ENCODE results near the gene ST3GAL4. TPM values are rescaled to one million over a fixed set of nuclear protein-coding genes. Genes with fewer than 3 reads are reported as not detected.
A peak's percentile ranks its signal among the peaks of the same experiment; 100 is the strongest.

ST3GAL4 gene
- total and polyA plus RNA-seq, 5 experiments from 2014 or later = 1.1 to 6.6 (median 2.1) TPM

DNA sequence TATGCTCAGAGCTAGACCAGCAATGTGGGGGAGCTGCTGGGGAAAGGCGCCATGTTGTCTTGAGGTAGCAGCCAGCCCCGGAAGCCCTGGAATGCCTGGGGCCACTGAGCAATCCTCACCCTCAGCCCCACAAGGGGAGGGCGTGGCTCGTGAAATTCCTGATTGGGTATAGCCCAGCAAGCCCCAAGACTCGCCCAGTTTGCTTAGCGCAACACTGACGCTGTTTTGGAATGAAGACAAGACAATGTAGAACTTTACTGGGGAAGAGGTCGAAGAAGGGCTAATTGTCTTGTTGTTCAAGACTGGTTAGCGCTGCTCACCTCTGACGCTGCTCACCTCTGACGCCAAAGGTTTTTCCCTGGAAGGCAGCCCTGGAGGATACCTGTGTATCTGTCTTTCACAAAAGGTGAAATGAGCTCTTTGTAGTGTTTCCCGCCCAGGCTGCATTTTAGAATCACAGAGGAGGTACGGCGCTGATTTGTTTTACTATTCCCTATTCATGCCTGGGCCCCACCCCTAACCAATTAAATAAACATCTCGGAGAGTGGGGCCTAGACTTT lies 47.6 kb downstream of the ST3GAL4 start:
- no peak for ATAC-seq
- POLR2A ChIA-PET = no interaction called here
- H3K4me1 Mint-ChIP-seq = peaks cover 0 to 2% (median 0%) of the 10 kb centered on the region in 4 donors
- DNase-seq = no peak
- H3K27me3 Mint-ChIP-seq = no peaks in the 10 kb centered on the region
- no peak overlapping the region for H3K4me3 Mint-ChIP-seq
- no peaks in the 10 kb centered on the region for H3K36me3 Mint-ChIP-seq
- H3K27ac Mint-ChIP-seq = no peak overlapping the region
- H3K9me3 Mint-ChIP-seq = no peaks in the 10 kb centered on the region

DNA sequence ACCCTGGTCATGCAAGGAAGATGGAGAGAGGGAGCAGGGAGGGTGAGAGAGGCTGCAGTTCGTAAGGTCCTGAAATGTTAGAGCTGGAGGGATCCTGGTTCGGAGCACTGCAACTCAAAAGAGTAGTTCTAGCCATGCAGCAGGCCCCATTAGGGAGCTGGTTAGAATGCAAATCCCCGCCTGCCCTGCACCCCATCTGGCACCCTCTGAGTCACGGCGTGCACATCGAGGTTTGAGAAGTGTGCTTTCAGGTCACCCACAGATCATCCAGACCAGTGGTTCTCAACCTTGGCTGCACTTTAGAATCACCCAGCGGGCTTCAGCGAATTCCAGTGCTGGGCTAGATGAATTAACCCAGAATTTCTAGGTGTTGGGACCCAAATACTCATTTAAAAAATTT lies 48.2 kb downstream of the ST3GAL4 start:
- DNase-seq (no peak), ATAC-seq (no peak)
- Mint-ChIP-seq H3K4me1 (peaks cover 0 to 2% (median 0%) of the 10 kb centered on the region in 4 donors), H3K27ac (no peak overlapping the region), H3K36me3 (no peaks in the 10 kb centered on the region), H3K4me3 (no peak overlapping the region), H3K27me3 (no peaks in the 10 kb centered on the region), H3K9me3 (no peaks in the 10 kb centered on the region)
- POLR2A ChIA-PET = no interaction called here

DNA sequence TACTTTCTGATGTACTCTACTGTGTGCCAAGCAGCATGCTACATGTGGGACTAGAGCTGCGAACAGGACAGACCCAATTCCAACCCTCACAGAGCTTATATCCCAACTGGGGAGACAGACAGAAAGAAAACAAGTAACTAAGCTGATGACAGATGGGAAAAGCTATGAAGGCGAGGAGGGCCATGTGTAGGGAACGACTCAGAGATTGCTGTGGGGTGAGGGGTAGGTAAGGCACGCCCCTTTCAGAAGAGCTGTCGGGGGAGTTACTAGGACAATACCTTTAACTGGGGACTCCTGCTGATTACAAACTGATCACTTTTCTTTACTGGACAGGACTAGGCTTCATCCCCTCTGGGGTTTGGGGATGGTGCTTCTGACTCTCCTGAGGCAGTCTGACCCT lies 48.9 kb downstream of the ST3GAL4 start:
- no peak overlapping the region for H3K27ac Mint-ChIP-seq

DNA sequence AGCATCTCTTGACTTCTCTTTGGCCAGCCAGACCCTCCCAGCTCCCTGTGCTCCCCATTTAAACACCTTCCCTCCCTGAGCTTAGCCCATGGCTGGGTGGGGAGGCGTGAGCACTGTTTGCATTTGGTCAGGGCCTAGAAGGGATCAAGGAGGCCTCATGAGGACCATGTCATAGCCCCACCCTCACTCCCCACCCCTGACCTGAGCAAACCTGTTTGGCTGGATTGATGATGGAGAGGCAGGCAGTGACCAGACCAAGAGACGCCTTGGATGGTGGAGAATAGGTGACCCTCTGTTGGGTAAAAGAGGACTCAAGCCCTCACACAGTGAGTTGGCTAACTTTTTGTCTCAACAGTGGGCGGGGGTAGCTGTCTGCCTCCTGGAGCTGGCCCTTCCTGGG lies 49.9 kb downstream of the ST3GAL4 start:
- ATAC-seq (no peak), DNase-seq (no peak)
- H3K27me3 Mint-ChIP-seq = no peaks in the 10 kb centered on the region
- peaks cover 0 to 4% (median 0%) of the 10 kb centered on the region in 3 donors for H3K36me3 Mint-ChIP-seq
- POLR2A ChIA-PET = no interaction called here
- H3K4me3 Mint-ChIP-seq = no peak overlapping the region
- H3K9me3 Mint-ChIP-seq = no peaks in the 10 kb centered on the region
- no peak overlapping the region for H3K27ac Mint-ChIP-seq
- H3K4me1 Mint-ChIP-seq = peaks cover 0 to 2% (median 0%) of the 10 kb centered on the region in 4 donors

More for the DNA sequence above, 48.9 kb downstream of the ST3GAL4 start:
- no peak overlapping the region for H3K4me3 Mint-ChIP-seq
- POLR2A ChIA-PET = no interaction called here
- peaks cover 0 to 4% (median 0%) of the 10 kb centered on the region in 3 donors for H3K36me3 Mint-ChIP-seq
- no peak for ATAC-seq
- no peaks in the 10 kb centered on the region for H3K27me3 Mint-ChIP-seq
- no peak for DNase-seq
- H3K9me3 Mint-ChIP-seq = no peaks in the 10 kb centered on the region
- peaks cover 0 to 2% (median 0%) of the 10 kb centered on the region in 4 donors for H3K4me1 Mint-ChIP-seq

DNA sequence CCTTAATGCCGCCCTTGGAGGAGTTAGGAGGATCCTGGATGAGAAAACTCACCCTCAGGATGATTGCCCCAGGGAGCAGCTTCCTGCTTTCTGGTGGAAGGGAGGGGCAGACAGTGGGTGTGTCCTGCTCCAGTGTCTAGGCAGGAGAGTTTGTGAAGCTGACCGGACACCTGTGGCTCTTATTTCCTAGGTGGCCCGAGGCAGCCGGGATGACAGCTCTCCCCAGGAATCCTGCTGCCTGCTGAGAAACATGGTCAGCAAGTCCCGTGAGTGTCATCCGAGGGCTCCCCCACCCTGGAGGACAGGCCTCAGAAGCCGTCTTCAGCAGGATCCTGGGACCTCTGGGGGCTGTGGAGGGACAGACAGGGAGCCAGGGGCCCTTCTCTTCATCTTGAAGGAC lies 50.4 kb downstream of the ST3GAL4 start:
- H3K4me1 Mint-ChIP-seq = peaks cover 0 to 2% (median 0%) of the 10 kb centered on the region in 4 donors

DNA sequence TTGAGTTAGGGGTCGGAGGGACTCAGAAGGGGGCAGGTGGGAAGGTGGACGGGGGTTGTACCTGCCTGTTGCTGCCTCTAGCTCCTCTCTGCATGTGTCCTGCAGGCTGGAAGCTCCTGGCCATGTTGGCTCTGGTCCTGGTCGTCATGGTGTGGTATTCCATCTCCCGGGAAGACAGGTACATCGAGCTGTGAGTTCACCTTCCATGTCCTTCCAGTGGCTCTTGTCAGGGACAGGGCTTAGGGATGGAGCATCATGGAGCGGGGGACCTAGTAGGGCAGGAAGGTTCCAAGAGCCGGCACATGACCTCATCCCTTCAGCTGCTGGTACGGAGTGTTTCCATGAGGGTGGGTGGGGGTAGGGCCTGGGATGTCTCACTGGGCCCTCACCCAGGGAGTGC lies 50.9 kb downstream of the ST3GAL4 start:
- Mint-ChIP-seq H3K9me3 (no peaks in the 10 kb centered on the region), H3K36me3 (peaks cover 0 to 4% (median 0%) of the 10 kb centered on the region in 3 donors), H3K4me3 (no peak overlapping the region), H3K27me3 (no peaks in the 10 kb centered on the region), H3K27ac (no peak overlapping the region), H3K4me1 (peaks cover 0 to 2% (median 0%) of the 10 kb centered on the region in 4 donors)
- POLR2A ChIA-PET = no interaction called here
- ATAC-seq (no peak), DNase-seq (no peak)

More for the DNA sequence above, 50.4 kb downstream of the ST3GAL4 start:
- POLR2A ChIA-PET = no interaction called here
- no peak overlapping the region for H3K4me3 Mint-ChIP-seq
- ATAC-seq (no peak), DNase-seq (no peak)
- H3K27me3 Mint-ChIP-seq = no peaks in the 10 kb centered on the region
- no peak overlapping the region for H3K27ac Mint-ChIP-seq
- H3K9me3 Mint-ChIP-seq = no peaks in the 10 kb centered on the region
- peaks cover 0 to 4% (median 0%) of the 10 kb centered on the region in 3 donors for H3K36me3 Mint-ChIP-seq

DNA sequence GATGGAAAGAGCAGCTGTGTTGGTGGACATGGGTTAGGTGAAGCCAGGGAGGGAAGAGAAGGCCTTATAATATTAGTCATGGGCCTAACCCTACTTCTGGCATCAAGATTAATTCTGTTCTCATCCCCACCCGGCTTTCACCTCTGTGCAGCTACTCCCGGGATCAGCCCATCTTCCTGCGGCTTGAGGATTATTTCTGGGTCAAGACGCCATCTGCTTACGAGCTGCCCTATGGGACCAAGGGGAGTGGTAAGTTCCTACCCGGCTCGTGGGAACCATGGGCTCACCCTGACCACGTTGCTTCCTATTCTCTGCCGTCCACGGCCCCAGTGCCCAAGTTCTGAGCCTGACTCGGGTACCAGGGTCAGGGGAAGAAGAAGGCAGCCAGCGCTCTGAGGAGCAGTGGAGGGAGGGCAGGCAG lies 51.6 kb downstream of the ST3GAL4 start:
- no peaks in the 10 kb centered on the region for H3K27me3 Mint-ChIP-seq

DNA sequence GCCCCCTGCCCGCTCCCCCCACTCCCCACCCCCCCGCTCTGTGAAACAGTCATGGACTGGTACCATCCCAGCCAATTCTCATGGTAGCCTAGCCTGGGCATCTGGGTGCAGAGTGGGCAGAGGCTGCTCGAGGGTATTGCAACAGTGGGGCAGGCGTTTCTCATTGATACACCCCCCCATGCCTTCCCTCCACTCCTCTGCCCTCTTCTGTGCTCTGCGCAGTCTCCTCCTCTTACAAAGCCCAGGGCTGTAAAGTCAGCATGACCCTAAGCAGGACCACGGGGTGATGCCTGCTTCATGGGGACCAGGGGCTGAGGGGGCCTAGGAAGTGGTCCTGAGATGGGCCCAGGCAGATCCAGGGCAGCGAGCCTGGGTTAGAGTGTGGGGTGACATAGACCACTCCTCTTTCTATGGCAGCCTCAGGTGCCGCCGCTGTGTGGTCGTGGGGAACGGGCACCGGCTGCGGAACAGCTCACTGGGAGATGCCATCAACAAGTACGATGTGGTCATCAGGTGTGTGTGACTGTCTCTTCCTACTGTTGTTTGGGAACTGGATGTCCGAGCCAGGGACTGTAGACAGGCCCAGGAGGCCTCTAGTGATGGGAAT lies 52.3 kb downstream of the ST3GAL4 start:
- Mint-ChIP-seq H3K4me1 (no peaks in the 10 kb centered on the region), H3K4me3 (no peak overlapping the region), H3K27ac (no peak overlapping the region), H3K9me3 (no peaks in the 10 kb centered on the region), H3K27me3 (no peaks in the 10 kb centered on the region), H3K36me3 (peaks cover 0 to 4% (median 0%) of the 10 kb centered on the region in 3 donors)
- ATAC-seq (no peak), DNase-seq (no peak)
- POLR2A ChIA-PET = no interaction called here

More for the DNA sequence above, 51.6 kb downstream of the ST3GAL4 start:
- POLR2A ChIA-PET = no interaction called here
- no peak overlapping the region for H3K4me3 Mint-ChIP-seq
- ATAC-seq (no peak), DNase-seq (no peak)
- no peaks in the 10 kb centered on the region for H3K4me1 Mint-ChIP-seq
- peak overlapping the region in 1 of 10 donors; percentile 34 for H3K27ac Mint-ChIP-seq
- H3K9me3 Mint-ChIP-seq = no peaks in the 10 kb centered on the region
- H3K36me3 Mint-ChIP-seq = peaks cover 0 to 4% (median 0%) of the 10 kb centered on the region in 3 donors

DNA sequence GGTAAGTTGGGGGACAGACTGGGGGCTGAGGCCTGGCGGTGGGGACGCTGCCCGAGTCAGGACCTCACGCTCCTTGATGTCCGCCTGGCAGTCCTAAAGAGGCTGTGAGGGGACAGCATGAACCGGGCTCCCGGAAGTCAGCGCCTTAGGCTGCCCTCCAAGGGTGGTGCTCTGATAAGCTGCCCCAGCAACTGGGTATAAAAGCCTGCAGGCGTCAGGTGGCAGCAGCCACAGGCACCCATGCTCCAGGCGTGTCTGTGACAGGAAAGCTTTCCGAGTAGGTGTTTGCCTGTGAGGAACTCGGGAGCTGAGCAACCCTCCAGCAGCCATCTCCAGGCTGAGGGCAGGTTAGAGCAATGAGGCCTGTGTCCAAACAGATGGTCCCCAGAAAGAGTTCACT lies 53.0 kb downstream of the ST3GAL4 start:
- no peaks in the 10 kb centered on the region for H3K9me3 Mint-ChIP-seq
- peaks cover 0 to 4% (median 0%) of the 10 kb centered on the region in 3 donors for H3K36me3 Mint-ChIP-seq
- H3K27ac Mint-ChIP-seq = no peak overlapping the region
- no peaks in the 10 kb centered on the region for H3K4me1 Mint-ChIP-seq
- H3K4me3 Mint-ChIP-seq = no peak overlapping the region
- POLR2A ChIA-PET = no interaction called here
- H3K27me3 Mint-ChIP-seq = no peaks in the 10 kb centered on the region
- DNase-seq (no peak), ATAC-seq (no peak)

DNA sequence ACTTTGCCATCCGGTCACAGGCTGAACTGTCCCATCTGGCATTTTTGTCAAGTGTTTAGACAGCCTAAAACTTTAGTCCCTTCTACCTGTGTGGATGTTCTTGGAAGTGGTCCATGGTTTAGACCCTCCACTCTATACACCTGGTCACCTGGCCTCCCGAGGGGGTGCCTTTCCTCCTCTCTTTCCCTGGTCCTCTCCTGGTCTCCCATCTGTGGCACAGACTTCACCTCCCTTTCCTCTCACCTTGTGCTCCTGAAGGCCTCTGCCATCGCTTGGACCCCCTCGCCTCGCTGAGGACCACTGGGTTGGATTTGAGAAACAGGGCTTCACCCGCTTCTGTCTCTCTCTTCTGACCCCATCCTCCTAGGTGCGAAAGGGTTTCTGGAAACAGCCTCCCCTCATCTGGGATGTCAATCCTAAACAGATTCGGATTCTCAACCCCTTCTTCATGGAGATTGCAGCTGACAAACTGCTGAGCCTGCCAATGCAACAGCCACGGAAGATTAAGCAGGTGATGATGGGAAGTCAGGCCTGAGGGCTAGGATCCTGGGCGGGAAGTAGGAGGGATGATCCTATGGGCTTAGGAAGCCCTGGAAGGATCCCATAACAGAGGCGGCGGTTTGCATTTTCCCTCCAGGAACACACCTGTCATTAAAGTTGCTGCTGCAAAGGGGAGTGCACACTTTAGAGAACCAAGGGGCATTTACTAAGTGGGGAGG lies 53.6 kb downstream of the ST3GAL4 start:
- POLR2A ChIA-PET = no interaction called here
- H3K36me3 Mint-ChIP-seq = peaks cover 0 to 4% (median 0%) of the 10 kb centered on the region in 3 donors
- no peak overlapping the region for H3K4me3 Mint-ChIP-seq
- H3K9me3 Mint-ChIP-seq = no peaks in the 10 kb centered on the region
- DNase-seq (no peak), ATAC-seq (no peak)
- peak overlapping the region in 2 of 10 donors; percentile 32 to 69 for H3K27ac Mint-ChIP-seq
- H3K4me1 Mint-ChIP-seq = no peaks in the 10 kb centered on the region
- no peaks in the 10 kb centered on the region for H3K27me3 Mint-ChIP-seq

DNA sequence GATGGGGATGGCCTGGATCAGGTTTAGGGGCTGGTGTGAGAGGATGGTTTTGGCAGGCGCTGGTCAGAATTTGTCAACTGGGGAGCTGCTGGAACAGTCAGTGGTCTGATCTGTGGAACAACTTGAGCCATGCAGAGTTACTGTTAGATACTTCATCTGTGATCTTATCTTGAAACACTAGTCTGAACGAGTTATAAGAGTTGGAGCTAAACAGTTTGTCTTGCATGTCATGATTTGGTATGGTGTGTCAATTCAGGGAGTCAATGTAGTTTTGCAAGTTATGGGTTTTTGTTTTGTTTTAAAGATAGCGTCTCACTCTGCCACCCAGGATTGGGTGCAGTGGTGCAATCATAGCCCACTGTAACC lies 54.1 kb downstream of the ST3GAL4 start:
- H3K4me3 Mint-ChIP-seq = no peak overlapping the region
- ATAC-seq = no peak

DNA sequence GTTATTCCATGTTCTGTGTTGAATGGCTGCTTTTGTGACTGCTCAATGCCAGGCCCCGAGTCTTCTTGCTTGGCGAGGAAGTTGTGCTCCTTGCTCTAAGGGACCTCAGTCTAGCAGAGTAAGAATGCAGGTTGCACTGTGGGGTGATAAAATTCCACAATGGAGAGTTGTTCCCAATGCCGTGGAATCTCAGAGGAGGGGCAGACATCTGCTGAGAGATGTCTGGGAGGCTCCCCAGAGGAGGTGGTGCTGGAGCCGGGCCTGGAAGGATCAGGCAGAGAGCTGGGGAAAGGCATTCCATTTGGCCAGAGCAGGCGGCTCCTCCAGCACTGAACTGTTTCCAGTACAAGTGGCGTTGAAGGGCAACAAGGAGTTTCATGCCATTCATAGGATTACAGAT lies 55.2 kb downstream of the ST3GAL4 start:
- POLR2A ChIA-PET = no interaction called here
- Mint-ChIP-seq H3K4me1 (no peaks in the 10 kb centered on the region), H3K27me3 (no peaks in the 10 kb centered on the region), H3K36me3 (peaks cover 0 to 4% (median 0%) of the 10 kb centered on the region in 3 donors), H3K4me3 (no peak overlapping the region), H3K9me3 (no peaks in the 10 kb centered on the region), H3K27ac (no peak overlapping the region)
- ATAC-seq = no peak
- no peak for DNase-seq

More for the DNA sequence above, 54.1 kb downstream of the ST3GAL4 start:
- no peaks in the 10 kb centered on the region for H3K27me3 Mint-ChIP-seq
- H3K27ac Mint-ChIP-seq = no peak overlapping the region
- POLR2A ChIA-PET = no interaction called here
- H3K36me3 Mint-ChIP-seq = peaks cover 0 to 4% (median 0%) of the 10 kb centered on the region in 3 donors
- no peak for DNase-seq
- H3K4me1 Mint-ChIP-seq = no peaks in the 10 kb centered on the region
- H3K9me3 Mint-ChIP-seq = no peaks in the 10 kb centered on the region

DNA sequence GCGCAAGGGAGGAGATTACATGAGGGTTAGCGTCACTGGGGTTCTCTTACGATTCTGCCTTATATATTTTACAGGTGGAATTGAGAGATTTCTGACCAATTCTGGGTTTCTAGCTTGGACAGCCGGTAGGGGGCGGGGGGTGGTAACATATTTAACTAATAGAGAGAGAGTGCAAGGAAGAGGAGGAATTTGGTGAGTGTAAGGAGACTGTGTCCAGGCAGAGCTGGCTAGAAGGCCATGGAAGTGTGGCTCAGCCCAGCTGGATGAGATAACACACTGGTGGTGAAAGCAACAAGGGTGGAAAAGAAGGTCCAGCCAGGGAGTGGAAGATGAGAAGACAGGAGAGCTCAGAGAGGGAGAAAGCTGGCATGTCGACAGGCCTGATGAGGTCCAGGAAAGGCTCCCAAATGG lies 56.5 kb downstream of the ST3GAL4 start:
- no peaks in the 10 kb centered on the region for H3K27me3 Mint-ChIP-seq
- POLR2A ChIA-PET = no interaction called here
- H3K4me1 Mint-ChIP-seq = peaks cover 0 to 8% (median 7%) of the 10 kb centered on the region in 4 donors
- no peak overlapping the region for H3K27ac Mint-ChIP-seq
- DNase-seq (no peak), ATAC-seq (no peak)
- H3K36me3 Mint-ChIP-seq = peaks cover 0 to 4% (median 0%) of the 10 kb centered on the region in 3 donors
- H3K9me3 Mint-ChIP-seq = no peaks in the 10 kb centered on the region
- H3K4me3 Mint-ChIP-seq = no peak overlapping the region

All from naive thymus-derived CD8-positive, alpha-beta T cell (primary cell).